GM21528 (cell line): ENCODE results near the gene AFF1.
"Not testable (repeated sequence)": the region's sequence is repeated elsewhere in the genome, so short reads cannot be mapped to it uniquely, and the experiment has no call there.

Experiments
- ATAC-seq: cut with Tn5 transposase; IDR thresholded peaks from one replicate; pipeline ENCODE4 v1.9.1; 2021; ENCODE audit warnings: mild to moderate bottlenecking, moderate library complexity; ENCODE audit not compliant: unreplicated experiment, low FRiP score

AFF1 gene

DNA sequence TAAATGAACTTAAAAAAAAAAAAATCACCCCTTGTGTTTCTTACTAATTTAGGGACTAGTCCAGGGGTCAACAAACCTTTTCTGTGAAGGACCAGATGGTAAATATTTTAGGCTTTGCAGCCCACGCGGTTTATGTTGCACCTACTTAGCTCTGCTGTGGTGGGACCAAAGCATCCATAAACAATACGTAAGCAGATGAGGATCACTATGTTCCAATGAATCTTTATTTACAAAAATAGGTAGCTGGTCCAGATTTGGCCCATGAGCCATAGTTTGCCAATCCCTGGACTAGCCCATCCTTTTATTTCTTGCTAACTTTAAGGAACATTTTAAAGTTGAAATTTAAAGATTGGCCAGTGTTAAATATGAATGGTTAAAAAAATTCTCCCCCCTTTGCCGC lies 95.3 kb downstream of the AFF1 start:
- ATAC-seq = no peak

DNA sequence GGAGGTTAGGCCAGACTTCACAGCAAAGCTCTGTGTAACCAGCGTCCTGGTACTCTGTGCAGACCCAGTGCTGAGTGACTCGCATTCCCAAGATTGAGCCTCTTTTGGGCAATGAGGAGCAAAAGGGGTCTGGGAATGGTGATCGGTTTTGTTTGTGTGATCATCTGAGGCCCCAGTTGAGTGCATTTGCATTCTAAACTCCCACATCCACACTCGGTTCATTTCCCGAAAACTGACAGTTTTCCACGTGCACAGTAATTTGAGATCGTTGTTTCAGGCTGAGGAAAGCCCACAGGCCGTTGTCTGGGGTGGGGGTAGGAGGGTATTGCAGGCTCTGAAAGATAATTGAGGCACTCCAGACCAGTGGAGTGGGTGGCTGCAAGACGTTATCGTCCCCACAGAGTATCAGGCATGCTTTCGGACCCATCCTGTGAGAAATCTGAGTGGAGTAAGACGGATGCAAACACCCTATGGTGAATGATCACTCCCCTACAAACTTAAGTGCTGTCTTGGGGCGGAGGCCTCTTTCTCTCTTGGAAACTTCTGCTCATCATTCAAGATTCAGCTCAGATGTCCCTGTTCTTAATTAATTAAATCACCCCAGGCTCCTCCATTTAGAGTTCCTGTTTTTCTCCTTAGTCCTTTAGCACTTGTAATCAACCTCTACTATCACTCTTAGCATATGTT lies 96.1 kb downstream of the AFF1 start:
- no peak for ATAC-seq

- no peak for ATAC-seq
Observed at GRCh38 chr4:87031920-87032319, 97.1 kb downstream of the AFF1 start.

GRCh38 chr4:87032884-87033533 lies 98.2 kb downstream of the AFF1 start:
- ATAC-seq = no peak

- no peak for ATAC-seq
Observed at GRCh38 chr4:87033902-87034301, 99.1 kb downstream of the AFF1 start.

DNA sequence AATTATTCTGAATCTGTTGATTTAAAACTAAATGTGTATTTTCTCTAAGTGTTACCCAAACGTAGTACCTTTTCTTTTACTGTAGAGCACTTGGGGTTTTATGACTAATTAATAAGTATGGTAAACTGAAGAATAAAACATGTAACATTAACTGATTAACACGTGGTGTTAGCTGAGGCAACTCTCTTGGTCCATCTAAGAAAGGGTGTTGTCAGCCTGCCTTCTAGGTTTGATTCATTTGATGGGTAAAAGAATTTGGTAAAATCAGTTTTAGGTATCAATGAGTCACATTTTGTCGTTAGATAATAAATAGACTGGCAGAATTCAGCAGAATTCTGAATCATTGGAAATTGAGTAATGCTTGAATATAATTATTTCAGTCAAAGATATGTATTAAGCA lies 99.7 kb downstream of the AFF1 start:
- ATAC-seq = no peak

GRCh38 chr4:87035881-87036509 lies 101.2 kb downstream of the AFF1 start:
- no peak for ATAC-seq

DNA sequence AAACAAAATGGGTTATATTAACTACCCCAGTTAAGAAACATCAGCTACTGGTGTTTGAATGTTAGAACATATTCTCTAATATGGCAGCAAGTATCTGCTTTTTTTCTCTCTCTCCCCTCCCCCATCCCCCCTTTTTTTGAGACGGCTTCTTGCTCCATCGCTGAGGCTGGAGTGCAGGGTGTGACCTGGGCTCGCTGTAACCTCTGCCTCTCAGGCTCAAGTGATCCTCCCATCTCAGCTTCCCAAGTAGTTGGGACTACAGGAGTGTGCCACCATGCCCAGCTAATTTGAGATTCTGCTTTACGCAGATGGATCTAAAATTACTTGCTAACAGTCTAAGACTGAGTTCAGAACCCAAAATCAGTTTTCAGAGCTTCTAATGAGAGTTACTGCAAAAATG lies 101.9 kb downstream of the AFF1 start:
- ATAC-seq = no peak

GRCh38 chr4:87037171-87037570 lies 102.4 kb downstream of the AFF1 start:
- not testable (repeated sequence) for ATAC-seq

DNA sequence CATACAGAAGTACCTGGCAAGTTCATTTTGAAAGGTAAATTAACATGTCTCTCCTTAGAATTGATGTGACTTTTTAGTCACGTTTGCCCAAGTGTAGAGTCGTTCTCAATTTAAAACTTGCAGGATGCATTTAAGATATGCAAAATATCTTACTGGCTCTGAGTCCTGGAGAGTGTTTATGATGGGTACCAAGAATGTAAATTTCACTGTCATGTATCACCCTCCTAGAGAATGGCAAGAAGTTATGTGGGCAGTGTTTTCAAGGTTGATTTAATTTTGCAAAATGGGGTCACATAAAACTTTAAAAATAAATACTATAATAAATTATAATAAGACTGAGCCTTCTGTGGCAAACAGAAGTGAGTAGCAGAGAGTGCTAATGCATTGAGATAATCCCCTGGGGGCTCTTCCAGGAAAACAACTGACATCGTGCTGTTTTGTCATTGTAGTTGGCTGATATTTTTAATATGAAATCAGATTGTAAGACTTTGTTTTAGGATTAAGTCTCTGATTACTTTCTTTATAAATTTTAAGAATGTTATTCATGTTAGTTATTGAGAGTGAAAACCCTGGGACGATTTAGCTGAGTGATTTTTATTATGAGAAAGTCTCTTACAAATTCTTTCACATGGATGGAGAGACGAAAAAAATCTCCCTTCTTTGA lies 103.0 kb downstream of the AFF1 start:
- ATAC-seq = no peak

- ATAC-seq = no peak
Observed at GRCh38 chr4:87038837-87039615, 104.2 kb downstream of the AFF1 start.

DNA sequence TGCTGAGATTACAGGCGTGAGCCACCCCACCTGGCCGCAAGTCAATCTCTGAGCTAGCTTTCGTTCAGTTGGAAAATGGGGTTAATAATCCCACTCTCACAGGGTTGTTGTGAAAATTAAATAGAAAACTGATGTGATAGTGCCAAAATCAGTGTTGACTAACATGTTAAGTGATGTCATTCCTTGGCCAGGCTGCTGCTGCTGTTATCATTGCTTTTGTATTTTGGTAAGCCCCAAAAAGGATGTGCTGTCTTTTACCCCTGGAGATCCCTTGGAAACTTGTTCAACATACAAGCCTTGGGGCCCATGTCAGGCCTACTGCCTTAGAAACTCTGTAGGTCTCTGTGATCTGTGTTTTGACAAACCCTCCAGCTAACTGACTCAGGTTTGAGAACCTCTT lies 106.3 kb downstream of the AFF1 start:
- ATAC-seq = no peak

DNA sequence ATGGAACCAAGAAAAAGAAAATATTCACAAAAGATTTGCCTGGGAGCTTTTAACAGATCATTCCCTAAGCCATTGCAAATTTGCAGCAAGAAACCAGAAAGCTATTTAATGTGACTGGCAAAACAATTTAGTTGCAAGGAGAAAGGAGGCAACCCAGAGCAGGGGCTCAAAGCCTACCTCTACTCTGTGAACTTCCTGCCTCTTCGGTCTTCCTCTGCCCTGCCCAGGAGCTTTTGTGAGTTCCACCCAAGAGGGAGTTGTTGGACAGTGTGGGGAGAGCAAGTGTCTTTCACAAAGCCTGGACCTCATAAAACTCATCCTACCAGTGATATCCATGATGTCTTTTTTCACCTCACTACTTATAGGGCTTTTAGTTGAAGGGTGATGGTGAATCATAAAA lies 107.4 kb downstream of the AFF1 start:
- no peak for ATAC-seq

GRCh38 chr4:87042986-87043820 lies 108.4 kb downstream of the AFF1 start:
- ATAC-seq = no peak

GRCh38 chr4:87044511-87045233 lies 109.9 kb downstream of the AFF1 start:
- ATAC-seq = no peak

DNA sequence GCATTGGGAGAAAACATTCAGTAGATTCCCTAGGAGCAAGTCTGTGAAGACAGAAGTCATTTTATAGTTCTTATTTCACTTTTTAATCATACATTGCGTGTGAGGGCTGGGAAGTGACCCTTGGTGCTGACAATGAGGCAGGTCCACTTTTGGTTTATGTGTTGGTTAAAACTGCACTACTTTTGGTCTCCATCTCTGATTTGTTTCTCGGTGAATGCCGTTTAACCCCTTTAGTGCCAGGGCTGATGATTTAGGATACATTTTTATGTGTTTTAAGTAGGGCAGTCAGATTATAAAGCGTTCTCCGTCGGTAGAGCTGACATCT lies 110.4 kb downstream of the AFF1 start:
- no peak for ATAC-seq

GRCh38 chr4:87045659-87046058 lies 110.8 kb downstream of the AFF1 start:
- no peak for ATAC-seq

DNA sequence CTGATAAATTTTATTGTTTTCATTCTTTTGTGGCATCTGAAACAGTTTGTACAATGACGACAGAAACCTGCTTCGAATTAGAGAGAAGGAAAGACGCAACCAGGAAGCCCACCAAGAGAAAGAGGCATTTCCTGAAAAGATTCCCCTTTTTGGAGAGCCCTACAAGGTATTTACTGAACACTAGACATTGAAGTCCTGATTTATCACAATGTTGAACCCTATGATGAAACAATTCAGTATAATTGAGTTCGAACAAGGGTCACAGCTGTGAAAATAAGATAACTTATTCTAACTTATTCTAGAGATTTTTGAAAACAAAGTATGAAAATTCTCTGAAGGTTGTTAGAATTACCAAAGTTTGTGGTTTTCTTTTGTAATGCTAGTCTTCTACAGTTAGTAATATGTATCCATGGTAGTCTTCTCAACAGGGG lies 111.3 kb downstream of the AFF1 start:
- ATAC-seq = no peak

DNA sequence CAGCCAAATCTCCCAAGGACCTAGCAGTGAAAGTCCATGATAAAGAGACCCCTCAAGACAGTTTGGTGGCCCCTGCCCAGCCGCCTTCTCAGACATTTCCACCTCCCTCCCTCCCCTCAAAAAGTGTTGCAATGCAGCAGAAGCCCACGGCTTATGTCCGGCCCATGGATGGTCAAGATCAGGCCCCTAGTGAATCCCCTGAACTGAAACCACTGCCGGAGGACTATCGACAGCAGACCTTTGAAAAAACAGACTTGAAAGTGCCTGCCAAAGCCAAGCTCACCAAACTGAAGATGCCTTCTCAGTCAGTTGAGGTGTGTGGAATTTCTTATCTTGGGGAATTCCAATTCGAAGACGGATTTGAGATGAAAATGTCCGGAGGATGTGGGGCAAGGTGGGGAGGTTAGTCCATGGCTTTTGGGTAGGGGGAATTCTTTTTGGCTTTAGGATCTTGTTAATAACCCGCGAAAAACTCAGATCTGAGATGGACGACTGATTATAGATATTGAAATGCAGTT lies 112.5 kb downstream of the AFF1 start:
- ATAC-seq = no peak
